Trophoblast cell (in vitro differentiated cells and primary cell): ENCODE measurements around the gene SLC6A11.

Experiments used
- DNase-seq, 2 donors: peaks; one replicate each; pipeline ENCODE4 v3.0.0-alpha.2; 2016
- H2AFZ ChIP-seq: 2 replicates; pipeline ENCODE4 v1.6.1; 2013; ENCODE audit warnings: low read length, moderate library complexity, mild to moderate bottlenecking; ENCODE audit not compliant: insufficient read depth, poor library complexity
- H2AK5ac ChIP-seq: 2 replicates; pipeline ENCODE4 v1.6.1; 2013; ENCODE audit warnings: mild to moderate bottlenecking, low read length
- H2BK120ac ChIP-seq: 2 replicates; pipeline ENCODE4 v1.6.1; 2013; ENCODE audit warnings: low read length, mild to moderate bottlenecking, moderate library complexity; ENCODE audit not compliant: insufficient read depth, poor library complexity
- H2BK12ac ChIP-seq: 2 replicates; pipeline ENCODE4 v1.6.1; 2013; ENCODE audit warnings: mild to moderate bottlenecking, low read length, moderate library complexity
- H2BK5ac ChIP-seq: 2 replicates; pipeline ENCODE4 v1.6.1; 2013; ENCODE audit warnings: low read length, low read depth, moderate library complexity, mild to moderate bottlenecking; ENCODE audit not compliant: poor library complexity
- H3K14ac ChIP-seq: 2 replicates; pipeline ENCODE4 v1.6.1; 2013; ENCODE audit warnings: mild to moderate bottlenecking, low read length
- H3K18ac ChIP-seq: 2 replicates; pipeline ENCODE4 v1.6.1; 2013; ENCODE audit warnings: mild to moderate bottlenecking, low read length
- H3K23ac ChIP-seq: 2 replicates; pipeline ENCODE4 v1.6.1; 2013; ENCODE audit warnings: low read length
- H3K27ac ChIP-seq: 2 replicates; pipeline ENCODE4 v1.5.1; 2013; ENCODE audit warnings: low read depth, mild to moderate bottlenecking, inconsistent platforms, low read length, moderate library complexity
- H3K27me3 ChIP-seq: 2 replicates; pipeline ENCODE4 v1.6.1; 2013; ENCODE audit warnings: inconsistent platforms, mild to moderate bottlenecking, low read length, moderate library complexity; ENCODE audit not compliant: insufficient read depth
- H3K36me3 ChIP-seq, 2 experiments: 1 replicate in 1 of 2; 2 replicates in 1 of 2; pipeline ENCODE4 v1.6.1; 2013; ENCODE audit warnings: low read length in 2 of 2, mild to moderate bottlenecking in 2 of 2, moderate library complexity in 1 of 2; ENCODE audit not compliant: insufficient read depth in 2 of 2, control insufficient read depth in 1 of 2
- H3K4ac ChIP-seq: 2 replicates; pipeline ENCODE4 v1.6.1; 2013; ENCODE audit warnings: low read depth, mild to moderate bottlenecking, low read length, moderate library complexity
- H3K4me1 ChIP-seq, 2 experiments: 1 replicate in 1 of 2; 2 replicates in 1 of 2; pipeline ENCODE4 v1.6.1; 2013; ENCODE audit warnings: low read length in 2 of 2, mild to moderate bottlenecking in 2 of 2, moderate library complexity in 1 of 2; ENCODE audit not compliant: insufficient read depth in 2 of 2, control insufficient read depth in 1 of 2
- H3K4me2 ChIP-seq: 2 replicates; pipeline ENCODE4 v1.6.1; 2013; ENCODE audit warnings: inconsistent platforms, mild to moderate bottlenecking, low read length, moderate library complexity
- H3K4me3 ChIP-seq: 2 replicates; pipeline ENCODE4 v1.5.1; 2013; ENCODE audit warnings: mild to moderate bottlenecking, low read depth, low read length, inconsistent platforms
- H3K79me1 ChIP-seq: one replicate; pipeline ENCODE4 v1.6.1; 2013; ENCODE audit warnings: low read length
- H3K79me2 ChIP-seq: 2 replicates; pipeline ENCODE4 v1.6.1; 2013; ENCODE audit warnings: low read length, mild to moderate bottlenecking; ENCODE audit not compliant: control insufficient read depth, insufficient read depth, poor library complexity
- H3K9ac ChIP-seq: 2 replicates; pipeline ENCODE4 v1.6.1; 2013; ENCODE audit warnings: mild to moderate bottlenecking, low read length
- H3K9me3 ChIP-seq: 2 replicates; pipeline ENCODE4 v1.6.1; 2013; ENCODE audit warnings: low read depth, mild to moderate bottlenecking, control low read depth, inconsistent platforms, low read length; ENCODE audit not compliant: insufficient read depth
- H4K12ac ChIP-seq: 2 replicates; pipeline ENCODE4 v1.6.1; 2013; ENCODE audit warnings: low read depth, mild to moderate bottlenecking, low read length, moderate library complexity
- H4K8ac ChIP-seq: 2 replicates; pipeline ENCODE4 v1.6.1; 2013; ENCODE audit warnings: low read depth, mild to moderate bottlenecking, low read length, moderate library complexity
- H4K91ac ChIP-seq: one replicate; pipeline ENCODE4 v1.6.1; 2013; ENCODE audit warnings: low read depth, mild to moderate bottlenecking, low read length, moderate library complexity
- WGBS: extraction: QIAGEN DNeasy Blood & Tissue Kit; methylation state at CpG from one replicate; pipeline ENCODE4 v1.1.7; 2013; ENCODE audit warnings: missing lambda C conversion rate; ENCODE audit not compliant: insufficient read length, insufficient coverage; ENCODE audit errors: extremely low coverage; 5-methylcytosine and 5-hydroxymethylcytosine counted together

The SLC6A11 gene

GRCh38 chr3:10779293-10779805 is 36.7 kb upstream of the SLC6A11 start:
- H2BK120ac ChIP-seq: no peak overlapping the region
- H4K91ac ChIP-seq: no peak overlapping the region
- no peak overlapping the region for H3K18ac ChIP-seq
- peaks cover under 1% of the 10 kb centered on the region for H3K9me3 ChIP-seq
- H3K27me3 ChIP-seq: no peaks in the 10 kb centered on the region
- WGBS: no CpG with 5 or more reads among the region's 8 CpGs
- peaks cover 0 to 3% of the 10 kb centered on the region in 2 experiments for H3K4me1 ChIP-seq
- no peak overlapping the region for H2AK5ac ChIP-seq
- no peak overlapping the region for H3K4ac ChIP-seq
- H3K4me2 ChIP-seq: no peak overlapping the region
- no peak overlapping the region for H2AFZ ChIP-seq
- H3K79me2 ChIP-seq: no peaks in the 10 kb centered on the region
- no peak overlapping the region for H4K12ac ChIP-seq
- DNase-seq: no peak
- H3K9ac ChIP-seq: no peak overlapping the region
- no peaks in the 10 kb centered on the region for H3K79me1 ChIP-seq
- no peak overlapping the region for H4K8ac ChIP-seq
- H2BK12ac ChIP-seq: no peak overlapping the region
- no peak overlapping the region for H3K27ac ChIP-seq
- no peaks in the 10 kb centered on the region for H3K36me3 ChIP-seq
- H2BK5ac ChIP-seq: no peak overlapping the region
- H3K23ac ChIP-seq: no peak overlapping the region
- H3K14ac ChIP-seq: no peak overlapping the region
- H3K4me3 ChIP-seq: no peak overlapping the region

DNA sequence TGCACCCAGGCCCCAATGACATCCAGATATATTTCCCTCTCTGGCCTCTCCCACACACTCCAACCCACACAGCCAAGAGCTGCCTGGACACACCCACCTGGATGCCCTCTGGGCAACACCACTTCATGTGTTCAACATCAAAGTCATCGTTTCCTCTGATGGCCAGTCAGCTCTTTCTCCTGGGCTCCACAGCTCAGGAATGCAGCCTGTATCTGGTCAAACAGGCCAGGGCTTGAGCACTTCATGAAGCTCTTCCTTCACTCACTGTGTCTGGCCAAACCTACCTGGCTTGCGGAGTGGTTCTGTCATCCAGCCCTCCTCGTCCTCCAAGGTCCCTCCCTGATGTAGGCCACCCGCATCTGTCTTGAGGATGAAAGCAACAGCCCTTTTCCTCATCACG is 35.8 kb upstream of the SLC6A11 start:
- H3K4me1 ChIP-seq: peaks cover 0 to 3% of the 10 kb centered on the region in 2 experiments
- WGBS: no CpG with 5 or more reads among the region's 5 CpGs
- H3K36me3 ChIP-seq: no peaks in the 10 kb centered on the region
- no peak overlapping the region for H2AFZ ChIP-seq
- H3K18ac ChIP-seq: no peak overlapping the region
- H3K27me3 ChIP-seq: no peaks in the 10 kb centered on the region
- no peak overlapping the region for H3K4ac ChIP-seq
- H2BK120ac ChIP-seq: no peak overlapping the region
- H4K91ac ChIP-seq: no peak overlapping the region
- no peak overlapping the region for H2AK5ac ChIP-seq
- no peak overlapping the region for H4K12ac ChIP-seq
- no peak overlapping the region for H3K14ac ChIP-seq
- no peak overlapping the region for H3K9ac ChIP-seq
- H2BK5ac ChIP-seq: no peak overlapping the region
- H3K4me3 ChIP-seq: no peak overlapping the region
- no peak overlapping the region for H3K23ac ChIP-seq
- H3K4me2 ChIP-seq: no peak overlapping the region
- H3K79me1 ChIP-seq: no peaks in the 10 kb centered on the region
- H3K9me3 ChIP-seq: no peaks in the 10 kb centered on the region
- H2BK12ac ChIP-seq: no peak overlapping the region
- H3K27ac ChIP-seq: no peak overlapping the region
- peak; percentile 93 to 95 for DNase-seq
- no peak overlapping the region for H4K8ac ChIP-seq
- no peaks in the 10 kb centered on the region for H3K79me2 ChIP-seq

DNA sequence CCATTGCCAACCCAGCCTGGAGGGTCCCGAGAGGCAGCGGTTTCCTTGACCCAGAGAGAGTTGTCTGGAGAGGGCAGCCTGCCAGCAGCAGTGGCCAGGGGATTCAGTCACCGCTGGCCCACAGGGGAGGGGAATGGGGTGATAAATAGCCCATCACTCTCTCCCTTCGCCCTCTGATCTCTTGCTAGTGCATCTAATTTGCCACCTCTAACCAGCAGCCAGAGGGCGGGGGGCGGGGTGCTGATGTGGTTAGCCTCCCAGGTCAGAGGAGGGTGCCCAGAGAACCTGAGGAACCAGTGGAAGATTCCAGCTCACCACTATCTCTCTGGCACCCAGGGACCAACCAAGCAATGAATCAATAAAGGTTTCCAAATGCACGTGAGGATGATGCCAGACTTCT is 35.1 kb upstream of the SLC6A11 start:
- Histone ChIP-seq H3K9me3 (no peaks in the 10 kb centered on the region), H4K8ac (no peak overlapping the region), H4K91ac (no peak overlapping the region), H3K27me3 (no peaks in the 10 kb centered on the region), H3K23ac (no peak overlapping the region), H2BK120ac (no peak overlapping the region), H3K14ac (no peak overlapping the region), H3K27ac (no peak overlapping the region), H3K4ac (no peak overlapping the region), H3K4me3 (no peak overlapping the region), H3K9ac (no peak overlapping the region), H3K4me2 (no peak overlapping the region), H3K4me1 (peaks cover 0 to 3% of the 10 kb centered on the region in 2 experiments), H2AFZ (no peak overlapping the region), H2AK5ac (no peak overlapping the region), H3K79me1 (no peaks in the 10 kb centered on the region), H2BK5ac (no peak overlapping the region), H4K12ac (no peak overlapping the region), H2BK12ac (no peak overlapping the region), H3K79me2 (no peaks in the 10 kb centered on the region), H3K18ac (no peak overlapping the region), H3K36me3 (no peaks in the 10 kb centered on the region)
- DNase-seq: no peak
- WGBS: no CpG with 5 or more reads among the region's 7 CpGs

- no CpG with 5 or more reads among the region's 2 CpGs for WGBS
- Histone ChIP-seq H3K4me2 (no peak overlapping the region), H3K79me2 (no peaks in the 10 kb centered on the region), H3K4me3 (no peak overlapping the region), H4K8ac (no peak overlapping the region), H3K9ac (no peak overlapping the region), H3K27ac (no peak overlapping the region), H2BK120ac (no peak overlapping the region), H3K18ac (no peak overlapping the region), H3K14ac (no peak overlapping the region), H3K79me1 (no peaks in the 10 kb centered on the region), H2BK5ac (no peak overlapping the region), H3K4me1 (peaks cover 0 to 3% of the 10 kb centered on the region in 2 experiments), H3K27me3 (no peaks in the 10 kb centered on the region), H4K91ac (no peak overlapping the region), H3K9me3 (no peaks in the 10 kb centered on the region), H2BK12ac (no peak overlapping the region), H4K12ac (no peak overlapping the region), H3K4ac (no peak overlapping the region), H3K23ac (no peak overlapping the region), H2AK5ac (no peak overlapping the region), H3K36me3 (no peaks in the 10 kb centered on the region), H2AFZ (no peak overlapping the region)
- DNase-seq: no peak
These were observed 34.0 kb upstream of the SLC6A11 start for GRCh38 chr3:10781981-10782380.
